GM18867 (cell line): ENCODE results near the gene SELENOI.
"Not testable (repeated sequence)": the region's sequence is repeated elsewhere in the genome, so short reads cannot be mapped to it uniquely, and the experiment has no call there.

Source experiments
- ATAC-seq: cut with Tn5 transposase; IDR thresholded peaks from one replicate; pipeline ENCODE4 v1.9.1; 2021; ENCODE audit warnings: mild to moderate bottlenecking, moderate library complexity; ENCODE audit not compliant: unreplicated experiment

The SELENOI gene

GRCh38 chr2:26326514-26326913, 19.4 kb upstream of the SELENOI start:
- ATAC-seq = no peak

DNA sequence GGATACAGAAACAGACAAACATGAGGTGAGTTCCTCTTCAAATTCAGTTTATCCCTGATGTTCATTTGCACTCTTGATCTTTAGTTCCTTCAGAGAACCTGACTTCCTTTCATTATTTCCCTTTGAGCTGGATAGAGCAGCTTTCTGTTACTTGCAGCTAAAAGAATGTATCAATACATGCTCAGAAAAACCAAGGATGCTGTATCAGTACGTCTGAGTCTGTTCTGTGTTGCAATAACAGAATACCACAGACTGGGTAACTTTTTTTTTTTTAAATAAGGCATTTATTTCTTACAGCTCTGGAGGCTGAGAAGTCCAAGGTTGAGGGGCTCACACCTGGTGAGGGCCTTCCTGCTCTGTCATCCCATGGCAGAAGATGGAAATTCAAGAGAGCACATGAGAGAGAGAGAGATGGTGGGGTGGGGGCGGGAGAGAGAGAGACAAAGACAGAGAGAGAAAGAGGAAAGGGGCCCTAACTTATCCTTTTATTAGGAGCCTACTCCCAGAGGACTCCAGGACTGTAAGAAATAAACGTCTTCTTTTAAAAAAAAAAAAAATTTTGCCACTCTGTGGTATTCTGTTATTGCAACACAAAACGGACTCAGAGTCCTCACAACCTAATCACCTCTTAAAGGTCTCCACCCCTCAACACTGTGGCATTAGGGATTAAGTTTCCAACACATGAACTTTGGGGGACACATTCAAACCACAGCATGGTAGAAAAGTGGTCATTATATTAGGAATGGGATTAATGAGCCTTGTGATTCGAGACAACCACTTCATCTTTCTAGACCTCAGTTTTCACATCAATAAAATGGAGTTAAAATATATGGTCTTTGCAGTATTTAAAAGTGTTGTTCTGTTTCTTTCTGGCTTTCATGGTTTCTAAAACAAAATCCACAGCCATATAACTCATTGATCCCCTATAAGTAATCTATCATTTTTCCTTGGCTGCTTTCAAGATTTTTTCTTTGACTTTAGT, 18.4 kb upstream of the SELENOI start:
- ATAC-seq = no peak

DNA sequence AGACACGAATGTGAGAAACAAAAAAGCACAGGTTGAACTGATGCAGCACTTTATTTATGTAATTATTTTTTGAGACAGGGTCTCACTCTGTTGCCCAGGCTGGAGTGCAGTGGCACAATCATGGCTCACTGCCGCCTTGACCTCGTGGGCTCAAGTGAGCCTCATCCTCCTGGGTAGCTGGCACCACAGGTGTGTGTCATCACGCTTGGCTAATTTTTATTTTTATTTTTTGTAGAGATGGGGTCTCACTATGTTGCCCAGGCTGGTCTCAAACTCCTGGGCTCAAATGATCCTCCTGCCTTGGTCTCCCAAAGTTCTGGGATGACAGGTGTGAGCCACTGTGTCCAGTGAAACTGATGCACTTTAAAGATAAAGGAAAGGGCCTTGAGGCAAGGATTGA, 16.9 kb upstream of the SELENOI start:
- not testable (repeated sequence) for ATAC-seq

DNA sequence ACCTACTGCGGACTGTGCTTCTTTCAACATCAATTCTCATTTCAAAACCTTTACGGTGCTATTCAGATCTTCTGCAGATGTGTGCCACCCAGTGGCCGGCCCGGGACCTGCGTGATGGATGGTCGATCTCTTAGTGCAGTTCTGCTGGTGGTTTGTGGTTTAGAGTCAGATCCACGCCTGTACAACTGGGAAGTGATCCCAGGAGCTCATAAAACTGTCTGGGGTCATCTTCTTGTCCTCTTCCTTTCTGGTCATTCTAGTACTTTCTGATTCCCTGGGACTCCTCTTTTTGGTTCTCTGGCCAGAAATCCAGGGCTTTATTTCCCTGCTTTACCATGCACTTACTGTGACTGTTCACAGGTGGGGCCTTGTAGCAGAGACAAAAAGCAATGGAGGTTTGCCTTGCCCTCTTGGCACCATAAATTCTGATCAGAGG, 15.8 kb upstream of the SELENOI start:
- peak; percentile 58 for ATAC-seq

GRCh38 chr2:26330604-26331003, 15.3 kb upstream of the SELENOI start:
- ATAC-seq = no peak

- not testable (repeated sequence) for ATAC-seq
Measured at GRCh38 chr2:26331321-26331720, 14.6 kb upstream of the SELENOI start.

- no peak for ATAC-seq
Measured at GRCh38 chr2:26333293-26333692, 12.7 kb upstream of the SELENOI start.

- ATAC-seq = no peak
Measured at GRCh38 chr2:26335231-26335630, 10.7 kb upstream of the SELENOI start.

DNA sequence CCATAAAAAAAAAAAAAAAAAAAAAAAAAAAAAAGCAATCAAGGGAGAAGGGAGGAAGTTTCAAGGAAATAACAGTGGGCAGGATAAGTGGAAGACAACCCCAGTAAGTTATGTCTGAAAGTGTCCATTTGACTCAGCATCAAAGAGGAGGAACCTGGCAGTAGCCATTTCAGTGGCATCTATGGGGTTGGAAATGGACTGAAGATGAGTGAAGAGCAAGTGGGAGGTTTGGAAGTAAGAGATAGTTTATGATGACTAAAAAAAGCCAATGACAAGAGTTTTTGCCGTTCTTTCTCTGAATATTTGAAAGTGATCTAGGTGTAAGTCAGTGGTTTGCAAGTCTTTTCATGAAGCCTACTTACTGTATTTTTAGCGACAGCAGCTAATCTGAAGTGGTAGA, 9.2 kb upstream of the SELENOI start:
- no peak for ATAC-seq

- no peak for ATAC-seq
Measured at GRCh38 chr2:26337298-26337697, 8.6 kb upstream of the SELENOI start.

DNA sequence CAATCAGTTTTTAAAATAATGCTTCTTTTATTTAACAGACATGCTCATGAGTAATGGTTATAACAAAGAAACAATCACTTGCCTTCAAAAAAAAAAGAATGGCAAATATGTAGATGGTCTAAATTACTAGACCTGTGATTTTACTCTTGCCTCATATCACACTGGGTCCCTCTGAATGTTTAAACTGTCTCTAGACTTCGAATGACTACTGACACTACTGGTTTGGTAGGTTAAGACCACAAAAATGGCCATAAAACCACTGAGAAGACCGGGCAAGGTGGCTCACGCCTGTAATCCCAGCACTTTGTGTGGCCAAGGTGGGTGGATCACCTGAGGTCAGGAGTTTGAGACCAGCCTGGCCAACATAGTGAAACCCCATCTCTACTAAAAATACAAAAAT, 5.1 kb upstream of the SELENOI start:
- no peak for ATAC-seq

DNA sequence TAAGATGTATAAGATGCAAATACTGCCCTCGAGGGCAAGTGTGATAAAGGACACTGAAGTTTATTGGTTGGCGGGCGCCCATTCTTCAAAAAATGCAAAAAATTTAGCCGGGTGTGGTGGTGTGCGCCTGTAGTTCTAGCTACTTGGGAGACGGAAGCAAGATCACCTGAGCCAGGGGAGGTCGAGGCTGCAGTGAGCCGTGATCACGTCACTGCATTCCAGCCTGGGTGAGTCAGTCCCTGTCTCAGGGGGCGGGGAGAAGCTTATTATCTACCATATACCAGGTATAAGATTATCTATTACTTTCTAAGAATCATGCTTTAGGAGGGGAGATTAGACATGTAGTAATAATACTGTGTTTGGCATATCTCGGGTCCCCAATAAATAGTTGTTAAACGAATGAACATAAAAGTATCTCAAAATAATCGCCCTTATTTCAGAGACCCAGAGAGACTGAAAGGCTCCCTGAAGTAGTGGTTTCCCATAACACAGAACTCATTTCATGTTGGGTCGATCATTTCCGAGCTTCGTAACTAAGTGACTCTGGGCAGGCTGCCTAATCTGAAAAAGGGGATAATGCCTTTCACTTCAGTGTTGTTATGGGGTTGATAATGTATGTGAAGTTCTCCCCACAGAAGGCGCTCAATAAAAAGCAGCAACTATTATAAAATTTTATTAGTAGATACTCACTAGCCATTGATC, 1.2 kb upstream of the SELENOI start:
- no peak for ATAC-seq

- no peak for ATAC-seq
Measured at GRCh38 chr2:26345283-26345544, 729 bp upstream of the SELENOI start.

DNA sequence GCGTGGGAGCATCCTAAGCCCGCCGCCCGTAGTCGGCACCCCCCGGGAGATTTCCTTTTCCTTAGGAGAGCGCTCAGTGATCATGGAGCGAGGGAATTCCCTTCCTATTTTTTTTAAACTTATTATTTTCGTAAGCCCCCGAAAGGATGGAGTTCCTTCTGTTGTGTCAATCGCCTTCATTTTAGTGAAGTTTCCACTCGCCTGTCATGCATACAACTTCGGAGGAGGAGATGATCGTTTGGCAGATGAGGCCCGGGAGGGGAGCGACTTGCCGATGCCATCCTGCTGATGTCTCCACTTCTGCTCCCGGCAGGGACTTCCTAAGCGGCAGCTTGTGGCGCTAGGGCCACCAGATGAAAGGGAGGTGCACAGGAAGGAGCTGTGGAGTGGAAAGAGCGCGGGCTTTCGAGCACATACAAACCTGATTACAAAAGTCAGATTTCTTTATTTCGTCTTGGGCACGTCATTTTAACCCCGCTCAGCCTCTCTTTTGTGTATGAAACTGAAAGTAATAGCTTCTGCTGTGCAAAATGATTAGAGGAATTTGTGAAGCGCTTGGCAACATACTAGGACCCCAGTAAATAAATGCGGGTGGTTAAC, 611 bp downstream of the SELENOI start, which contains the start of gene ADGRF3:
Gene ADGRF3, minus strand, starts transcription at position 336 of the 600 bp plus-strand sequence. CDS start 555 bp downstream, outside the sequence.
- no peak for ATAC-seq

GRCh38 chr2:26347286-26347865, 1.4 kb downstream of the SELENOI start:
- no peak for ATAC-seq

DNA sequence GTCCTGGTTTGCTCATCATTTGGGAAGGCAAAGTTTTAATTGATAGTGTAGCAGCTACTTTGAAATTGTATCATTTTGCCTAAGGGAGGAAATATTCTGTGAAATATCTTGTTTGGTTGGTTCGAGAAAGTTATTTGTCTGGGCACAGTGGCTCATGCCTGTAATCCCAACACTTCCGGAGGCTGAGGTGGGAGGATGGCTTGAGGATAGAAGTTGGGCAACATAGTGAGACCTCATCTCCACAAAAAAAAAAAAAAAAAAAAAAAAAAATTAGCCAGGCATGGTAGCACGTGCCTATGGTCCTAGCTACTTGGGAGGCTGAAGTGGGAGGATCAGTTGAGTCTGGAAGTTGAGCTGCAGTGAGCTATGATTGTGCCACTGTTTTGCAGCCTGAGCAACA, 3.7 kb downstream of the SELENOI start:
- ATAC-seq = no peak

DNA sequence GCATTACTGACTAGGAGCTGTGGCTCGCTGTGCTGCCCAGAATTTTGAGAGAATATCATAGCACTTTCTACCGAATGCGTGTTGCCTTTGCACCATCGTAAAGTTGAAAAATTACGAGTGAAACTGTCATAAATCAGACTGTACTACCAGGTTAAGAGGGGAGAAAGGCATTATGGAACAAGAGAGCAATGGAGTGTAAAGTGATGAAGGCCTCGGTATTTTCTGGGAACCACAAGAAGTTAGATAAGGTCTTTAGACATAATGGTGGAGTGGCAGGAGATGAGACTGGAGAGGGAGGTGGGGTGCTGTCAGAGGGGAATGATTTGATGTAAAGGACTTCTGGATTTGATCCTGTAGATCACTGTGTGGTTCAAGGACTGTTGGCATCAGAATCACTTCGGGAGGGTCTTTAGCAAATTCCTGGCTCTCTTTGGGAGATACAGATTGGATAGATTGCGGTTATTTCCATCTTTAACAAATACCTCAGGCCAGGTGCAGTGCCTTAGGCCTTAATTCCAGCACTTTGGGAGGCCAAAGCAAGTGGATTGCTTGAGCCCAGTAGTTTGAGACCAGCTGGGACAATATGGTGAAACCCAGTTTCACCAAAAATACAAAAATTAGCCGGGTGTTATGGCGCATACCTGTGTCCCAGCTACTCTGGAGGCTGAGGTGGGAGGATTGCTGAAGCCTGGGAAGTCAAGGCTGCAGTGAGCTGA, 5.6 kb downstream of the SELENOI start:
- no peak for ATAC-seq

GRCh38 chr2:26352892-26353291, 6.9 kb downstream of the SELENOI start:
- ATAC-seq = no peak

DNA sequence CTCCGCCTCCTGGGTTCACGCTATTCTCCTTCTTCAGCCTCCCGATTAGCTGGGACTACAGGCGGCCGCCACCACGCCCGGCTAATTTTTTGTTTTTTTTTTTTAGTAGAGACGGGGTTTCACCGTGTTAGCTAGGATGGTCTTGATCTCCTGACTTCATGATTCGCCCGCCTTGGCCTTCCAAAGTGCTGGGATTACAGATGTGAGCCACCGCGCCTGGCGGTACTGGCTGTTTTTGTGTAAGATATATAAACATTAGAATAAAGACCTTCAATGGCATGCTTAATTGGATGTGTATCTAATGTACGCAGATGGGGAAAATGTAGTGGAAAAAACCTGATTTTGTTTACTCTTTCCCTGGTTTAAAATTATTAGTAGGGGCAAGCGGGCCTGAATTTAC, 8.5 kb downstream of the SELENOI start:
- ATAC-seq = not testable (repeated sequence)
